ENCODE data around the gene CLSTN3. TPM values are rescaled to one million over a fixed set of nuclear protein-coding genes. Genes with fewer than 3 reads are reported as not detected.

Gene CLSTN3
- total and polyA plus RNA-seq, 2 of the 13 experiments (the other 11 are each of a cell fraction or from before 2014, with no cell fraction given): 26.2 to 94.1 TPM

GRCh38 chr12:7123806-7124522 is 6.2 kb upstream of the CLSTN3 start (continued):
- TF ChIP-seq SKIL (CRISPR knock-in tag; IDR thresholded peaks at IDR 0.05; ENCODE audit: borderline replicate concordance) (peak; percentile 73; the same call in 1 of the 2 replicates), KLF16 (CRISPR knock-in tag; IDR thresholded peaks at IDR 0.05) (0 out of 4 replicates have a peak, but pooled peaks of 1 of the 2 experiments have one; percentile 22), ZNF160 (CRISPR knock-in tag; IDR thresholded peaks at IDR 0.05) (0 out of 2 replicates have a peak, but pooled peaks have one; percentile 33), PITX1 (CRISPR knock-in tag; IDR thresholded peaks at IDR 0.05) (peak; percentile 67), ELF3 (CRISPR knock-in tag; IDR thresholded peaks at IDR 0.05) (peak; percentile 44; the same call in 1 of the 2 replicates), MEF2D (CRISPR knock-in tag; IDR thresholded peaks at IDR 0.05) (peak; percentile 46; the same call in 1 of the 2 replicates), KDM6A (CRISPR knock-in tag; IDR thresholded peaks at IDR 0.05; ENCODE audit: low read depth) (peak; percentile 95), TFAP4 (IDR thresholded peaks at IDR 0.05; ENCODE audit: borderline replicate concordance, low read depth) (peak; percentile 84), MYC (CRISPR knock-in tag; IDR thresholded peaks at IDR 0.05; ENCODE audit: borderline replicate concordance) (0 out of 2 replicates have a peak, but pooled peaks have one; percentile 30), PPARG (CRISPR knock-in tag; conservative IDR thresholded peaks at IDR 0.05) (peak; percentile 56; the same call in 1 of the 2 replicates), ZBTB21 (CRISPR knock-in tag; IDR thresholded peaks at IDR 0.05) (peak; percentile 69), PAXIP1 (CRISPR knock-in tag; conservative IDR thresholded peaks at IDR 0.05) (peak; percentile 97), HDAC1 (CRISPR knock-in tag; IDR thresholded peaks at IDR 0.05) (peak; percentile 84; the same call in 1 of the 2 replicates), POLR2AphosphoS5 (IDR thresholded peaks at IDR 0.05; ENCODE audit: low read depth, low read length) (peak; percentile 80), PREB (CRISPR knock-in tag; IDR thresholded peaks at IDR 0.05) (no peak), THRA (CRISPR knock-in tag; IDR thresholded peaks at IDR 0.05; ENCODE audit: borderline replicate concordance) (peak; percentile 99)

Measured in HepG2 (cell line).